ENCODE results near the gene GPNMB. TPM values are rescaled to one million over a fixed set of nuclear protein-coding genes. Genes with fewer than 3 reads are reported as not detected.
"Not testable (repeated sequence)": the region's sequence is repeated elsewhere in the genome, so short reads cannot be mapped to it uniquely, and the experiment has no call there.

GPNMB gene
- total RNA-seq, 1 donor from 2014 or later, result 0.69 TPM

DNA sequence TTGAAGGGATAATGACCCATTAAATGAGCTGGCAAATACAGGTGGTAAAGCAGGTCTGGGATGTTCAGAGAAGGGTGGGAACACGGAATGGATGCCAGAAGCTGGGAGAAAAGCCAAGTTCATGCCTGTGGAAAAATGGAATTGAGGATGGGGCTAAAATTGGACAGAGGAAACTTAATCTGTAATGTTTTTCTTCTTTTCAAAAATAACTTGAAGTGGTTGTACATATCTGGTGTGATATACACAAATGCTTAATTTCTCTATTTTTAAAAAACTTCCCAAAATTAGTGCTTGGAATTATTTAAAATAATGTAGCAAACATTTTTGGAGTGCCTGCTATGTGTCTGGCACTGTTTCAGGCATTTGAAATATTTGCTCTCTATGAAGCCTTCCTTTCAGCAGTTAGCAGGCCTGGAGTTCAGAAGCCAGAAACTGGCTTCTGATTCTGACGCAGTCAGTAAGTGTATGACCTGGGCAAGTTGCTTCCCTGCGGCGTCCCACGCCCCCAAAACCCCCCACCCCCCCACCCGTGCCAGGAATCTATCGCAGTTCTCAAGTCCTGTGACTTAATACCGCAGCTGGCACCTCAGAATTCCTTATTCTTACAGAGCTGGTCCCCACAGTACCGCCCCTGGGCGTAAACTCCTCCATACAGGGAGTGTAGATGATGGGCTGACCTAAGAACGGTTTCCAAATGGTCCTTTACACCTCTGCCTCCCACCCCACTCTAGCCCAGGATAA lies 51.7 kb downstream of the GPNMB start:
- intact Hi-C loops (cut with micrococcal nuclease), result loop anchor here (2.0 kb wide), 1 partner anchor 476 kb away; the partner anchor contains the start of gene TOMM7

DNA sequence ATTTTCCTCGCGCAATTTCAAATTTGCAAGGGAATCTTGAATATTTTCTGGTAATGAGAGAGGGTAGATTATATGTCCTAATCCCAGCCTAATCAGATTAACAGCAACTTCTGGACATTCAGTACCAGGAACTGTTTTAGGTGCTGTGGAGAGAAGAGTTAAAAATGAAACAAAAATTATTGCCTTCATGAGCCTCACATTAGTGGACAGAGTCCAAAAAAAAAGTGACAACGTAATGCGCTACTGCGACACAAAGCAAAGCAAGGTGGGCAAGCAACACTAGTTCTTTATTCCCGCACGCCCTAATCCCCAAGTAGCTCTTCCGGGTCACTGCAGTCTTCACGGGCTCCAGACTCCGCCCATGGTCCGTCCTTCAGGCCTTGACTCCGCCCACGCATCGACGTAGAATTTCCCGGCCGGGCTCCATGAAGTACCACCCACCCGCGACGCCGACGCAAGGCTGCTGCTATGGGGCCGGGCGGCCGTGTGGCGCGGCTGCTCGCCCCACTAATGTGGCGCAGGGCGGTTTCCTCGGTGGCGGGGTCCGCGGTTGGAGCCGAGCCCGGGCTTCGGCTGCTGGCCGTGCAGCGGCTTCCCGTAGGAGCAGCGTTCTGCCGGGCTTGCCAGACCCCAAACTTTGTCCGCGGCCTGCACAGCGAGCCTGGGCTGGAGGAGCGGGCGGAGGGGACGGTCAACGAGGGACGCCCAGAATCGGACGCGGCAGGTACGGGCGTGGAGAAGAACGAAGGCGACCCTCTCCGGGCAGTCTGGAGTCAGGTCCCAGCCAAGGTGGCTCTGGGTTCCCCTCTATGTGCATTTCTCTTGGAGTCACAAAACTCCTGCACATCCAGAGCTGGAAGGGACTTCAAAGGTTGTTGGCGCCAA lies 52.6 kb downstream of the GPNMB start, which contains the start of gene MALSU1:
MALSU1 (plus strand) TSS at position 455 of the 885 bp plus-strand sequence; CDS start at position 469, 14 bp downstream.
- intact Hi-C loops (cut with micrococcal nuclease), result loop anchor here (1.0 to 2.0 kb wide), 12 partner anchors 10 to 476 kb away; partner anchors contain the start of genes CCDC126, HYCC1, KLHL7 and NUP42

DNA sequence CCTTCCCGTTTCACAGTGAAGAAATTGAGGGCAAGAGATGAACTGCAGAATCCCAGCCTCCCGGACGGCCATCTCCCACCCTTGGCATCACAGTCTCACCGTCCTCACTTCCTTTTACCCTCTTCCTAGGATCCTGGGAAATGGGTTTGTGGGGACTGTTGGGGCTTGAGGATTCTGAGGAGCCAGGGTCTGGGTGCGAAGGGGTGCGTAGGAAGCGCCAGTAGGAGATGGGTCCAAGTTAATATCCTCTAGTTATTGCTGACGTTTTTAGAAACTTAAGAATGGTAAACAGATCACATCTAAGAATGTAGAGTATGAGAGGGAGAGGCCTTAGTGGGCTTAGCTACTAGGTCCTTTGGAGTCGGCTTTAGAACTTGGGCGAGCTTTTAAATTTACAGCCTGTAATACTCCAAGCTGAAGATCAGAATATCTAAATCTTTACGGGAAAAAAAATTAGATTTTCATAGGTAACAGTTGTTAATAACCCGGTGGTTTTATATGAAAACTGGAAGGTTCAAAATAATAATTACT lies 53.3 kb downstream of the GPNMB start:
- intact Hi-C loops (cut with micrococcal nuclease), result loop anchor here (1.0 to 10.0 kb wide), 13 partner anchors 11 to 1875 kb away; partner anchors contain the start of genes CCDC126, HYCC1, KLHL7 and NUP42

DNA sequence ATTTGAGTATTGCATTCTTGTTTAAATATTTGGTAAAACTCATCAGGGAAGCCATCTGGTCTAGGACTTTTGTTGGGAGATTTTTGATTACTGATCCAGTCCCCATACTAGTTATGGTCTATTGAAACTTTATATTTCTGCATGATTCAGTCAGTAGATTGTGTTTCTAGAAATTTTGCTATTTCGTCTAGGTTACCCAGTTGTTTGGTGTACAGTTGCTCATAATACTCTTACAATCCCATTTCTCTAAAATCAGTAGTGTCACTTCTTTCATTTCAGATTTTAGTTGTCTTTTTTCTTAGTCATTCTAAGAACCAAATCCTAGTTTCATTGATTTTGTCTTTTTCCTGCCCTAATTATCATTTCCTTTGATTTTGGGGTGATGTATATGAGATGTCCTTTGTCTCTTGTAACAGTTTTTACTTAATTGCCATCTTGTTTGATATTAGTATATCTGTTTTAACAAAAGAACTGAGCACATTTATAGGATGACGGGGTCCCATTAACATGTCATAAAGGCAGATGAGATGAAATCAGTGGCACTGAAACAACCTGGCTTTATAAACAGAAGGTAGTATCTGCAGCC lies 60.5 kb downstream of the GPNMB start:
- intact Hi-C loops (cut with micrococcal nuclease), result loop anchor here (10.0 kb wide), 1 partner anchor 1882 kb away; the partner anchor contains the start of gene SP4

DNA sequence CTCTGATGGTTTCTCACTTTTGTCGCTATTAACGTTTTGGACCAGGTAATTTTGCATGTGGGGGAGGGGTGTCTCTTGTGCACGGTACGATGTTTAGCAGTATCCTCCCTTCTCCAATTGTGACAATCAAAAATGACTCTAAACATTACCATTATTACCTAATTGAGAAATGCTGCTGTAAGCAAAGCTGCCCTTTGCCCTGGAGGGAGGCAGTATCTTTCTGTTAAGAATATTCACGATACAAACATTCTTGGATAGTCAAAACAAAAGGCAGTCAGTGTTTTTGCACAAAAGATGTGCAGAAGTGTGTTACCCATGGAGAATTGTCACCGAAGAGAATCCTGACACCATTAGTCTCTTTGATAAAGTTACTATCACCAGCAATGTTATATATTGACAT lies 62.2 kb downstream of the GPNMB start:
- intact Hi-C loops (cut with micrococcal nuclease), result loop anchor here (10.0 kb wide), 1 partner anchor 1884 kb away; the partner anchor contains the start of gene SP4

DNA sequence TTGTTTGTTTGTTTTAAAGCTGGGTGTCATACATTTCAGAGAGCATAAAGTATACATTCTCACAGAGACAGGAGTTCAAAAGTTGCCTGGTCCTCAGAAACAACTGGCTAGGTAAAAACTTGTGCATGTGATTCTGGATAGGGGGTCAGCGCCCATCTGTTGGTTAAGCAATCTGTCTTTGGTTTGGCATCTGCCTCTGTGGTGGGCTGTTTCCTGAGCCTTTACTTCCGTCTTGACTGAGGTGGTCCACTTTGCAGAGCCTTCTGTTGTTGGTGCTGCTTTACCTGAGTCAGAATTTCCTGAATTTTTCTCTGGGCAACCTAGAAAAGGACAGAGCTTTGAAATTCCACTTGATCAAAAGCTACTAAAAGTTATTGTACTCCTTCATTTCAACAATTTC lies 65.6 kb downstream of the GPNMB start:
- intact Hi-C loops (cut with micrococcal nuclease), result not testable (repeated sequence)

DNA sequence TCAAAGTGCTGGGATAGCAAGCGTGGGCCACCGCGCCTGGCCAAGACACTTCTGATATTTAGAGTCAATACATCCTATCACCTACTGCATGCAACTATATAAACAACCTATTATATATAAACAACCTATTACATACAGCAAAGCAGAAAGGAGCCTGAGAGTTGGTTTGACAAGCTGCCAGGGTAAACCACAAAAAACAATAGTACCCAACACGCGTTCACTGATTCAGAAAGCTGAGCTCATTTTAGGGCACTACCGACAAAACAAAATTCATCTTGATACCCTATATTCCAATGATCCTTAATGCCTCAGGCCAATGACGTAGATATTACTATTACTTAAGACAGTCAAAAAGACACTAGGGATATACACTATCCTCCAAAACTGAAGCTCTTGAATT lies 68.8 kb downstream of the GPNMB start:
- intact Hi-C loops (cut with micrococcal nuclease), result no loop called here

Other genes with a start within 250 kb of the GPNMB start
- gene HYCC1, start 232.6 kb upstream of the GPNMB start, total RNA-seq, result 61.3 and 64.2 TPM in 2 replicates
- 13.1 and 14.6 TPM in 2 replicates for gene KLHL7, start 141.0 kb upstream of the GPNMB start, total RNA-seq
- 41.0 and 44.2 TPM in 2 replicates for gene NUP42, start 64.7 kb upstream of the GPNMB start, total RNA-seq
- 49.2 and 56.2 TPM in 2 replicates for gene MALSU1, start 52.6 kb downstream of the GPNMB start, total RNA-seq
- 1.7 and 2.2 TPM in 2 replicates for gene IGF2BP3, start 223.7 kb downstream of the GPNMB start, total RNA-seq

Measured in T-helper 1 cell treated with Interleukin-12 subunit alpha and Interleukin-12 subunit beta and Interleukin-4 antibody, amounts not matched to agents 30 ng/mL and 1 ng/mL, for 36 hours (primary cell).